Panc1 (cell line): Measurements from ENCODE around the gene SLC25A30. TPM values are rescaled to one million over a fixed set of nuclear protein-coding genes. Genes with fewer than 3 reads are reported as not detected.

Experiments used
- ATAC-seq: fragments of 200-7000 bp; cut with Tn5 transposase; 2 replicates; pipeline ENCODE4 v1.9.1; 2020; ENCODE audit warnings: mild to moderate bottlenecking, moderate library complexity
- BruUV-seq: library from RNA; stranded (reverse); fragments of 400-500 nt; replicated peaks from 2 replicates; lab custom pipeline; 2021; lab: Mats Ljungman, UMichigan
- CTCF ChIA-PET: fragments of 300-600 bp; sonication (Branson Sonifier 250); formaldehyde crosslinking; loops from one replicate; lab custom pipeline; 2022; ENCODE audit warnings: antibody characterized with exemption; lab: Charles Lee
- POLR2A ChIA-PET: fragments of 300-600 bp; sonication (Branson Sonifier 250); formaldehyde crosslinking; loops from one replicate; lab custom pipeline; 2022; ENCODE audit warnings: antibody characterized with exemption; lab: Charles Lee
- DNase-seq: peaks from one replicate; pipeline ENCODE4 v3.0.0-alpha.2; 2010; ENCODE audit warnings: low read depth, low spot score
- H3K27ac ChIP-seq: 2 replicates; pipeline ENCODE4 v1.5.1; 2011; ENCODE audit warnings: mild to moderate bottlenecking, low read length, inconsistent platforms
- H3K27me3 ChIP-seq: fragments of 200-500 bp; sonication (Bioruptor generic); 2 replicates; pipeline ENCODE4 v1.6.0; 2014; ENCODE audit warnings: low read length, inconsistent platforms; ENCODE audit not compliant: control insufficient read depth, insufficient read depth
- H3K36me3 ChIP-seq: fragments of 200-500 bp; sonication (Bioruptor generic); 2 replicates; pipeline ENCODE4 v1.5.1; 2014; ENCODE audit warnings: inconsistent platforms, mild to moderate bottlenecking, low read length, moderate library complexity; ENCODE audit not compliant: control insufficient read depth, insufficient read depth
- H3K4me1 ChIP-seq: 2 replicates; pipeline ENCODE4 v1.5.1; 2011; ENCODE audit warnings: inconsistent platforms, mild to moderate bottlenecking, low read length, moderate library complexity; ENCODE audit not compliant: control insufficient read depth, insufficient read depth
- H3K4me3 ChIP-seq, 2 experiments: 2 replicates each; pipeline ENCODE4 v1.5.1; 2011 to 2012; ENCODE audit warnings: low read depth in 2 of 2, low read length in 2 of 2, mild to moderate bottlenecking in 2 of 2, inconsistent platforms in 1 of 2, moderate library complexity in 1 of 2
- H3K9me3 ChIP-seq: fragments of 200-500 bp; sonication (Bioruptor generic); 2 replicates; pipeline ENCODE4 v1.5.1; 2014; ENCODE audit warnings: low read depth, mild to moderate bottlenecking, inconsistent platforms, low read length, moderate library complexity; ENCODE audit not compliant: control insufficient read depth, insufficient read depth
- CTCF ChIP-seq: fragments of 450-650 bp; IDR thresholded peaks from 2 replicates; pipeline ENCODE4 v1.5.1; 2017; ENCODE audit warnings: mild to moderate bottlenecking
- POLR2AphosphoS5 ChIP-seq: IDR thresholded peaks from 2 replicates; pipeline ENCODE4 v1.6.1; 2012; ENCODE audit warnings: mild to moderate bottlenecking, low read depth, low read length, moderate library complexity
- SIN3A ChIP-seq: IDR thresholded peaks from 2 replicates; pipeline ENCODE4 v1.6.1; 2012; ENCODE audit warnings: low read depth, mild to moderate bottlenecking, low read length, moderate library complexity, borderline replicate concordance; ENCODE audit not compliant: insufficient read depth
- TCF7L2 ChIP-seq: IDR thresholded peaks from 2 replicates; pipeline ENCODE4 v1.6.1; 2011; ENCODE audit warnings: mild to moderate bottlenecking, low read depth, low read length, inconsistent platforms
- in situ Hi-C: cut with HindIII; loops from 2 replicates; pipeline ENCODE4 v1.10.0; 2016; ENCODE audit warnings: low sequenced_read_pairs, low pct_unique_long_range_greater_than_20kb
- intact Hi-C: fragments of 100-400 bp; cut with micrococcal nuclease; formaldehyde crosslinking; loops from one replicate; pipeline ENCODE4 v1.10.0; 2022; ENCODE audit not compliant: unreplicated experiment
- total RNA-seq: library from RNA; stranded (reverse); gene quantifications from one replicate; pipeline ENCODE4 v1.2.1, GENCODE V29; 2021; ENCODE audit not compliant: unreplicated experiment
- TF ChIP-seq, protein P1 (sequence below), 2 experiments: IDR thresholded peaks; 2 replicates each; pipeline ENCODE4 v1.6.1; 2011 to 2012; ENCODE audit warnings: low read depth in 2 of 2, control low read depth in 1 of 2, low read length in 1 of 2, mild to moderate bottlenecking in 1 of 2, moderate library complexity in 1 of 2; ENCODE audit not compliant: insufficient read depth in 1 of 2

Gene SLC25A30
- total RNA-seq, 1 experiment from 2014 or later: 26.8 TPM

GRCh38 chr13:45436332-45436731, 18.2 kb upstream of the SLC25A30 start:
- Histone ChIP-seq H3K27ac (no peak overlapping the region), H3K4me3 (no peak overlapping the region), H3K9me3 (no peaks in the 10 kb centered on the region), H3K36me3 (no peaks in the 10 kb centered on the region), H3K4me1 (no peaks in the 10 kb centered on the region), H3K27me3 (no peaks in the 10 kb centered on the region)
- no TSS peak for BruUV-seq
- TF ChIP-seq POLR2AphosphoS5: no peak
- CTCF ChIA-PET: no interaction called here
- in situ Hi-C loops: no loop called here
- POLR2A ChIA-PET: no interaction called here
- intact Hi-C loops: no loop called here
- ATAC-seq (no peak), DNase-seq (no peak)

GRCh38 chr13:45434556-45435371, 16.6 kb upstream of the SLC25A30 start:
- DNase-seq (no peak), ATAC-seq (no peak)
- H3K36me3 ChIP-seq: no peaks in the 10 kb centered on the region
- H3K4me3 ChIP-seq: no peak overlapping the region
- intact Hi-C loops: no loop called here
- TF ChIP-seq TCF7L2 (no peak), SIN3A (no peak), CTCF (no peak), POLR2AphosphoS5 (no peak)
- TF ChIP-seq, protein P1, sequence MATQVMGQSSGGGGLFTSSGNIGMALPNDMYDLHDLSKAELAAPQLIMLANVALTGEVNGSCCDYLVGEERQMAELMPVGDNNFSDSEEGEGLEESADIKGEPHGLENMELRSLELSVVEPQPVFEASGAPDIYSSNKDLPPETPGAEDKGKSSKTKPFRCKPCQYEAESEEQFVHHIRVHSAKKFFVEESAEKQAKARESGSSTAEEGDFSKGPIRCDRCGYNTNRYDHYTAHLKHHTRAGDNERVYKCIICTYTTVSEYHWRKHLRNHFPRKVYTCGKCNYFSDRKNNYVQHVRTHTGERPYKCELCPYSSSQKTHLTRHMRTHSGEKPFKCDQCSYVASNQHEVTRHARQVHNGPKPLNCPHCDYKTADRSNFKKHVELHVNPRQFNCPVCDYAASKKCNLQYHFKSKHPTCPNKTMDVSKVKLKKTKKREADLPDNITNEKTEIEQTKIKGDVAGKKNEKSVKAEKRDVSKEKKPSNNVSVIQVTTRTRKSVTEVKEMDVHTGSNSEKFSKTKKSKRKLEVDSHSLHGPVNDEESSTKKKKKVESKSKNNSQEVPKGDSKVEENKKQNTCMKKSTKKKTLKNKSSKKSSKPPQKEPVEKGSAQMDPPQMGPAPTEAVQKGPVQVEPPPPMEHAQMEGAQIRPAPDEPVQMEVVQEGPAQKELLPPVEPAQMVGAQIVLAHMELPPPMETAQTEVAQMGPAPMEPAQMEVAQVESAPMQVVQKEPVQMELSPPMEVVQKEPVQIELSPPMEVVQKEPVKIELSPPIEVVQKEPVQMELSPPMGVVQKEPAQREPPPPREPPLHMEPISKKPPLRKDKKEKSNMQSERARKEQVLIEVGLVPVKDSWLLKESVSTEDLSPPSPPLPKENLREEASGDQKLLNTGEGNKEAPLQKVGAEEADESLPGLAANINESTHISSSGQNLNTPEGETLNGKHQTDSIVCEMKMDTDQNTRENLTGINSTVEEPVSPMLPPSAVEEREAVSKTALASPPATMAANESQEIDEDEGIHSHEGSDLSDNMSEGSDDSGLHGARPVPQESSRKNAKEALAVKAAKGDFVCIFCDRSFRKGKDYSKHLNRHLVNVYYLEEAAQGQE (IDR thresholded peaks at IDR 0.05; ENCODE audit: insufficient read depth in 1 of 2, low read depth in 2 of 2, low read length in 1 of 2): no peak
- H3K9me3 ChIP-seq: no peaks in the 10 kb centered on the region
- ChIA-PET CTCF (no interaction called here), POLR2A (no interaction called here)
- H3K27me3 ChIP-seq: no peaks in the 10 kb centered on the region
- no peak overlapping the region for H3K27ac ChIP-seq
- H3K4me1 ChIP-seq: no peaks in the 10 kb centered on the region
- no TSS peak for BruUV-seq
- in situ Hi-C loops: no loop called here

DNA sequence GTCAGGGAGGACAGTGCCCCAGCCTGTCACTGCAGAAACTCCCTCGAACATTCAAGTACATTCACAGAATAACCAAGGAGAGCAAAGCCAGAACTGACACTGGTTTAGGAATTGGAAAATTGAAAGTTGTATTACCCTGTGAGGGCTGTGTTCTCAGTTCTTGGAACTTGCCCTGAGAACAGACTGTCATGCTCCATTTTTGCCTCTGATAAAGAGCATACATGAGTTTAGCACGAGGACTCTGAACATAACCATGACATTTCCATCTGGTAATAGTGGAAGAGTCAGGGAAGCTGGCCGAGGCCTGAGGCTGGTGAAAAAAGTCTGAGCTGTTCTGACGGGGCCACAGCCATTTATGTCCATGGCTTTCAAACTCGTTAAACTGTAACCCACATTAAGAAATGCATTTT, 15.2 kb upstream of the SLC25A30 start:
- ChIA-PET POLR2A (no interaction called here), CTCF (no interaction called here)
- H3K27ac ChIP-seq: no peak overlapping the region
- no peaks in the 10 kb centered on the region for H3K9me3 ChIP-seq
- intact Hi-C loops (no loop called here), in situ Hi-C loops (no loop called here)
- no peak overlapping the region for H3K4me3 ChIP-seq
- H3K27me3 ChIP-seq: no peaks in the 10 kb centered on the region
- ATAC-seq (no peak), DNase-seq (no peak)
- no peaks in the 10 kb centered on the region for H3K4me1 ChIP-seq
- TF ChIP-seq CTCF (no peak), TCF7L2 (no peak)
- no TSS peak for BruUV-seq
- H3K36me3 ChIP-seq: no peaks in the 10 kb centered on the region
